Neuronal stem cell (in vitro differentiated cells): ENCODE results near the gene RAC2.

Experiments
- DNase-seq: peaks from one replicate; pipeline ENCODE4 v3.0.0-alpha.2; 2013; ENCODE audit warnings: low spot score
- H2AFZ ChIP-seq: one replicate; pipeline ENCODE4 v1.6.1; 2013; ENCODE audit warnings: mild to moderate bottlenecking, low read length, inconsistent platforms
- H2AK5ac ChIP-seq: 2 replicates; pipeline ENCODE4 v1.6.1; 2013; ENCODE audit warnings: low read depth, mild to moderate bottlenecking, inconsistent platforms, low read length, moderate library complexity, mixed read lengths
- H2BK120ac ChIP-seq: 2 replicates; pipeline ENCODE4 v1.6.1; 2013; ENCODE audit warnings: low read depth, mild to moderate bottlenecking, inconsistent platforms, low read length, moderate library complexity, mixed read lengths
- H2BK12ac ChIP-seq: one replicate; pipeline ENCODE4 v1.6.1; 2013; ENCODE audit warnings: low read length, inconsistent platforms
- H2BK15ac ChIP-seq: 2 replicates; pipeline ENCODE4 v1.6.1; 2013; ENCODE audit warnings: mild to moderate bottlenecking, low read length, inconsistent platforms, mixed read lengths
- H2BK5ac ChIP-seq: one replicate; pipeline ENCODE4 v1.6.1; 2013; ENCODE audit warnings: inconsistent platforms, mild to moderate bottlenecking, low read length, moderate library complexity
- H3K14ac ChIP-seq: one replicate; pipeline ENCODE4 v1.6.1; 2013; ENCODE audit warnings: low read length, inconsistent platforms
- H3K18ac ChIP-seq: 2 replicates; pipeline ENCODE4 v1.6.1; 2013; ENCODE audit warnings: low read length, inconsistent platforms
- H3K23ac ChIP-seq: 2 replicates; pipeline ENCODE4 v1.6.1; 2013; ENCODE audit warnings: low read depth, mild to moderate bottlenecking, mixed read lengths, low read length, inconsistent platforms; ENCODE audit not compliant: poor library complexity
- H3K27ac ChIP-seq: replicated peaks from 3 replicates; pipeline ENCODE4 v1.5.1; 2013; ENCODE audit warnings: low read length, inconsistent platforms
- H3K27me3 ChIP-seq, 3 experiments: 2 replicates each; pipeline ENCODE4 v1.6.1; 2013; ENCODE audit warnings: low read length in 3 of 3, mild to moderate bottlenecking in 2 of 3, inconsistent platforms in 1 of 3, low read depth in 1 of 3, mixed read lengths in 1 of 3, moderate library complexity in 1 of 3; ENCODE audit not compliant: control insufficient read depth in 3 of 3, insufficient read depth in 3 of 3
- H3K36me3 ChIP-seq, 2 donors: replicated peaks in 1 of 2; 2 replicates each; pipeline ENCODE4 v1.6.1; 2013; ENCODE audit warnings: low read length in 2 of 2; ENCODE audit not compliant: control insufficient read depth in 2 of 2, insufficient read depth in 2 of 2
- H3K4ac ChIP-seq: 2 replicates; pipeline ENCODE4 v1.6.1; 2013; ENCODE audit warnings: inconsistent platforms, mild to moderate bottlenecking, low read length, moderate library complexity
- H3K4me1 ChIP-seq, 2 donors: 1 replicate in 1 of 2; 2 replicates in 1 of 2; pipeline ENCODE4 v1.6.1; 2013; ENCODE audit warnings: low read length in 2 of 2, low read depth in 1 of 2; ENCODE audit not compliant: control insufficient read depth in 2 of 2, insufficient read depth in 1 of 2
- H3K4me2 ChIP-seq: one replicate; pipeline ENCODE4 v1.6.1; 2013; ENCODE audit warnings: mild to moderate bottlenecking, low read length, inconsistent platforms; ENCODE audit not compliant: insufficient read depth, poor library complexity, severe bottlenecking
- H3K4me3 ChIP-seq, 2 donors: 2 replicates each; pipeline ENCODE4 v1.5.1; 2013; ENCODE audit warnings: low read length in 2 of 2, mild to moderate bottlenecking in 2 of 2, inconsistent platforms in 1 of 2, moderate library complexity in 1 of 2
- H3K79me1 ChIP-seq: one replicate; pipeline ENCODE4 v1.6.1; 2013; ENCODE audit warnings: low read depth, mild to moderate bottlenecking, inconsistent platforms, low read length, moderate library complexity
- H3K9ac ChIP-seq: one replicate; pipeline ENCODE4 v1.6.1; 2013; ENCODE audit warnings: mild to moderate bottlenecking, low read depth, low read length, inconsistent platforms; ENCODE audit not compliant: poor library complexity
- H3K9me3 ChIP-seq, 2 donors: replicated peaks in 1 of 2; 2 replicates each; pipeline versions ENCODE3 to v1.6.1; 2013; ENCODE audit warnings: low read length in 2 of 2, mild to moderate bottlenecking in 2 of 2, inconsistent platforms in 1 of 2, low read depth in 1 of 2, mixed read lengths in 1 of 2, moderate library complexity in 1 of 2; ENCODE audit not compliant: control insufficient read depth in 2 of 2, insufficient read depth in 1 of 2
- H4K8ac ChIP-seq: one replicate; pipeline ENCODE4 v1.6.1; 2013; ENCODE audit warnings: low read depth, mild to moderate bottlenecking, inconsistent platforms, low read length, moderate library complexity
- H4K91ac ChIP-seq: one replicate; pipeline ENCODE4 v1.6.1; 2013; ENCODE audit warnings: low read length, low read depth, mild to moderate bottlenecking, inconsistent platforms; ENCODE audit not compliant: poor library complexity
- WGBS, 2 donors: extraction: QIAGEN DNeasy Blood & Tissue Kit; methylation state at CpG; one replicate each; pipeline ENCODE4 v1.1.7; 2013; ENCODE audit warnings: missing lambda C conversion rate in 2 of 2, mixed read lengths in 1 of 2; ENCODE audit not compliant: insufficient read length in 2 of 2, insufficient replicate concordance in 1 of 2; ENCODE audit errors: extremely low coverage in 2 of 2; 5-methylcytosine and 5-hydroxymethylcytosine counted together

Gene RAC2

DNA sequence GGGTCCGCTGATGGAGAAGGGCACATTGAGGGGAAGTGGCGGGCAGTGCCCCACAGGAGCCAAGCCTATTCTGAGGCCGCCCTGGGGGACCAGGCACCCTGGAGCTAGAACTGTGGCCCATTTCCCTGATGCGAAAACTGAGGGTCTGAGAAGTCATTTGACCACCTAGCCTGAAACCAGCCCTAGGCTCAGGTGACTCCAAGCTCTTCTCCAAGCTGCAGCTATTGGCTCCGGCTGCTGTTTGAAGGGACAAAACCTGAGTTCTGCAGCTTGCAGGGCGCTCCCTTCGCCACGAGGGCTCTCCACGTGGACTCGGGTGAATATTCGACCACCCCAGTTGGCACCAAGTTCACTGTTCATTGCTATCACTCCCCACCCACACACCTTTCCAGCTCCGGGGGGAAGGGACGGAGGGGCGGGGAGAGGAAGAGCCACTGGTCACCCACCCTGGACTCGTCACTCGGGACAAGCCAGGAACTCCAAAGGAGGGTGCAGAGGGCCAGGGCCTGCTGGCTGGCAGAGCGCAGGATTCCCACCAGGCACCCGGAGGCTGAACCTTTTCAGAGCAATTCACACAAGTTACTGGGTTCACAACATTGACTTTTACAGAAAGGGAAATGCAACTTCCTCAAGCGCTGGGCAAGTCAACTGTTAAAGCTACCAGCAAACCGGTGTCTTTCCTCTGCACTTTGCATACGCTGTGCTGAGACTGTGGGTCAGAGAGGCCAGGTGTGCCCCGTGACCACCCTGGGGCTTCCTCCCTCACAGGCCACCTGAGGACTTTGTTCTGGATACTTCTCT lies 1.1 kb upstream of the RAC2 start:
- H3K18ac ChIP-seq: peak overlapping the region; percentile 44
- H3K9ac ChIP-seq: no peak overlapping the region
- peaks cover 0 to 9% (median 0%) of the 10 kb centered on the region in 3 experiments for H3K27me3 ChIP-seq
- H3K23ac ChIP-seq: no peak overlapping the region
- H3K9me3 ChIP-seq: no peaks in the 10 kb centered on the region
- no peak overlapping the region for H3K4me3 ChIP-seq
- no peak overlapping the region for H2BK120ac ChIP-seq
- no peak for DNase-seq
- H3K79me1 ChIP-seq: no peaks in the 10 kb centered on the region
- H4K8ac ChIP-seq: no peak overlapping the region
- peak overlapping the region; percentile 66 for H2AK5ac ChIP-seq
- no peak overlapping the region for H2AFZ ChIP-seq
- WGBS, 2 donors: no CpG with 5 or more reads among the region's 22 CpGs
- H2BK5ac ChIP-seq: no peak overlapping the region
- no peak overlapping the region for H3K4ac ChIP-seq
- no peak overlapping the region for H3K27ac ChIP-seq
- no peak overlapping the region for H2BK12ac ChIP-seq
- peaks cover 7 to 9% of the 10 kb centered on the region in 2 donors for H3K4me1 ChIP-seq
- no peaks in the 10 kb centered on the region for H3K36me3 ChIP-seq
- H3K14ac ChIP-seq: no peak overlapping the region
- H4K91ac ChIP-seq: no peak overlapping the region
- H2BK15ac ChIP-seq: no peak overlapping the region
- no peak overlapping the region for H3K4me2 ChIP-seq

DNA sequence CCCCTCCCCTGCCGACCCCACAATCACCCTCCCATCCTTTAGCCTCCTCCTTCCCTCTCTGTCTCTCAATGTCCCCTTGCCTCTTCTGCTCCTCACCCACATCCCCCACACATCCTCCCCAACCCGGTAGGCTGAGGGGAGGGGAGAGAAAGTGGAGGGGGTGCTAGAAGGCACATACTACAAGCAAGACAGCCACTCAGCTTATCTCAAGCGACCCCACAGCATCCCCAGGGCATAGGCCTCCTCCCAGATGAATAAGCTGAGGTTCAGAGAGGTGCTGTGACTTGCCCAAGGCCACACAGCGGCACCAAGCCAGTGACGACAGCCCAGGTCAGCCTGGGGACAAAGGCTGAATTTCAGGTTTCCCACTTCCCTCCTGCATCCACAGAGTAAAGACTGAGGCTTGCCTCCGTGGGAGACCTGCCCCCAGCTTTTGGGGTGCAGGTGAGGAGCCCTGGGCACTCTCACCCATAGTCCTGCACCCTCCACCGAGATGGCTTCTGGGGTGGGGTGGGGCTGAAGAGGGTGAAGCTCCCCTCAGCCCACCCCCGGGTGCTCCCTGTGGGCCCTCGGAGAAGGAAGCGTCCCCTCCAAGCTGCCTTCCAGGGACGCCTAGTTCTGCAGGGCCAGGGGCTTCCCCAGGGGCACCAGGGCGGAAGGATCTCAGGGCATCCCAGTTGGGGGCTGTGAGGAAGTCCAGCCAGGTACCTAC lies 511 bp downstream of the RAC2 start:
- peak overlapping the region; percentile 49 for H2AFZ ChIP-seq
- H3K27me3 ChIP-seq: peaks cover 0 to 20% (median 0%) of the 10 kb centered on the region in 3 experiments
- peak overlapping the region; percentile 83 for H2BK5ac ChIP-seq
- H2BK12ac ChIP-seq: no peak overlapping the region
- no peaks in the 10 kb centered on the region for H3K9me3 ChIP-seq
- H3K18ac ChIP-seq: peak overlapping the region; percentile 9
- peak overlapping the region; percentile 86 for H3K14ac ChIP-seq
- H3K79me1 ChIP-seq: no peaks in the 10 kb centered on the region
- no peak overlapping the region for H4K91ac ChIP-seq
- no peak overlapping the region for H3K9ac ChIP-seq
- no peak overlapping the region for H3K4me3 ChIP-seq
- H3K36me3 ChIP-seq: no peaks in the 10 kb centered on the region
- no peak overlapping the region for H3K27ac ChIP-seq
- H4K8ac ChIP-seq: no peak overlapping the region
- peak overlapping the region; percentile 95 for H2AK5ac ChIP-seq
- no peak overlapping the region for H3K4me2 ChIP-seq
- peaks cover 7 to 9% of the 10 kb centered on the region in 2 donors for H3K4me1 ChIP-seq
- DNase-seq: no peak
- no CpG with 5 or more reads among the region's 12 CpGs for WGBS, 2 donors
- peak overlapping the region; percentile 75 for H3K23ac ChIP-seq
- no peak overlapping the region for H3K4ac ChIP-seq
- H2BK120ac ChIP-seq: no peak overlapping the region
- H2BK15ac ChIP-seq: peak overlapping the region; percentile 69

DNA sequence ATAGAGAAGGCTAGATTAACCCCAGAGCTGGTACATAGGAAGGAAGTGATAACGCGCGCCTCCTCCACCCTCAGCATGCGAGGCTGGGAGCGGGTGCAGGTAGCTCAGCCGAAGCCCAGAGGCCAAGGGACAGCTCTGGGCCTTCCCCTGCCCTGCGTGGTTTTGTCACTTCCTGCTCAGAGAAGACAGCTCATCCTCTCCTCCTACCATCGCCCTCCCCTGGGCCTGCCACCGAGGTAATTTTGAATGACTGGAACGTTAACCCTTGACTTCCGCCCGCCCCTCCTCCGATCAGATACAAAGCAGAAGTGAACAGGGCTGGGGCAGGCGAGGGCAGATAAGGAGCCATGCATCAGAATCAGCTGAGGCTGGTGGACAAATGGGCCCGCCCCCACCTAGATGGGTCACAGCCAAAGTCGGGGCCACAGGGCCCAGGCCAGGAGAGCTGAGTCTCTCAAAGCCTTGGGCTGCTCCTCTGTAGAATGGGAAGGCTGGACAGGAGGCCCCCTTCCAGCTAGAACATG lies 1.6 kb downstream of the RAC2 start:
- no peak for DNase-seq
- peaks cover 8 to 9% of the 10 kb centered on the region in 2 donors for H3K4me1 ChIP-seq
- H2BK15ac ChIP-seq: no peak overlapping the region
- no peak overlapping the region for H3K4me3 ChIP-seq
- no peak overlapping the region for H2BK12ac ChIP-seq
- no peak overlapping the region for H3K23ac ChIP-seq
- no peak overlapping the region for H3K4me2 ChIP-seq
- no peaks in the 10 kb centered on the region for H3K79me1 ChIP-seq
- no peaks in the 10 kb centered on the region for H3K9me3 ChIP-seq
- H2AFZ ChIP-seq: peak overlapping the region; percentile 90
- whole genome bisulfite sequencing, 2 donors: no CpG with 5 or more reads among the region's 16 CpGs
- H3K27me3 ChIP-seq: peaks cover 0 to 22% (median 0%) of the 10 kb centered on the region in 3 experiments
- no peak overlapping the region for H3K14ac ChIP-seq
- H2BK120ac ChIP-seq: no peak overlapping the region
- no peak overlapping the region for H4K8ac ChIP-seq
- no peak overlapping the region for H2BK5ac ChIP-seq
- H2AK5ac ChIP-seq: peak overlapping the region; percentile 48
- no peak overlapping the region for H3K4ac ChIP-seq
- H3K18ac ChIP-seq: peak overlapping the region; percentile 74
- H3K27ac ChIP-seq: no peak overlapping the region
- H3K9ac ChIP-seq: no peak overlapping the region
- no peak overlapping the region for H4K91ac ChIP-seq
- no peaks in the 10 kb centered on the region for H3K36me3 ChIP-seq
